CD4-positive, alpha-beta T cell (primary cell): ENCODE data around the gene NCOR2. TPM values are rescaled to one million over a fixed set of nuclear protein-coding genes. Genes with fewer than 3 reads are reported as not detected.

Experiments used
- ATAC-seq: fragments of 200-7000 bp; cut with Tn5 transposase; one replicate; pipeline ENCODE4 v1.10.0; 2022; ENCODE audit warnings: mild to moderate bottlenecking; ENCODE audit not compliant: poor library complexity
- CTCF ChIA-PET: fragments of 350-600 bp; sonication (Branson Sonifier 250); formaldehyde crosslinking; loops from one replicate; lab custom pipeline; 2021; ENCODE audit warnings: antibody characterized with exemption, inconsistent platforms; lab: Charles Lee
- POLR2A ChIA-PET: fragments of 350-600 bp; sonication (Branson Sonifier 250); formaldehyde crosslinking; loops from one replicate; lab custom pipeline; 2021; ENCODE audit warnings: antibody characterized with exemption, inconsistent platforms; lab: Charles Lee
- DNase-seq, 14 experiments: peaks; one replicate each; pipeline ENCODE4 v3.0.0-alpha.2; 2013 to 2020; ENCODE audit warnings: mixed read lengths in 2 of 14
- H3K27ac ChIP-seq, 2 donors: one replicate each; pipeline versions ENCODE4 v1.5.1 to v1.7.0; 2013; ENCODE audit warnings: low read length in 2 of 2, low read depth in 1 of 2, mild to moderate bottlenecking in 1 of 2
- H3K27me3 ChIP-seq, 2 experiments: 1 replicate in 1 of 2; 2 replicates in 1 of 2; pipeline versions ENCODE4 v1.6.1 to v1.7.0; 2013; ENCODE audit warnings: low read length in 2 of 2, control low read depth in 1 of 2, mild to moderate bottlenecking in 1 of 2, moderate library complexity in 1 of 2; ENCODE audit not compliant: insufficient read depth in 2 of 2, control insufficient read depth in 1 of 2
- H3K36me3 ChIP-seq: one replicate; pipeline ENCODE4 v1.6.1; 2013; ENCODE audit warnings: low read length, control low read depth; ENCODE audit not compliant: insufficient read depth
- H3K4me1 ChIP-seq: one replicate; pipeline ENCODE4 v1.6.1; 2013; ENCODE audit warnings: low read length, control low read depth; ENCODE audit not compliant: insufficient read depth
- H3K4me3 ChIP-seq: one replicate; pipeline ENCODE4 v1.5.1; 2013; ENCODE audit warnings: mild to moderate bottlenecking, low read length, moderate library complexity
- H3K9me3 ChIP-seq, 2 experiments: 1 replicate in 1 of 2; 2 replicates in 1 of 2; pipeline versions ENCODE4 v1.6.1 to v1.7.0; 2013; ENCODE audit warnings: low read length in 2 of 2, mild to moderate bottlenecking in 2 of 2, control low read depth in 1 of 2, moderate library complexity in 1 of 2; ENCODE audit not compliant: control insufficient read depth in 1 of 2, insufficient read depth in 1 of 2
- H3K27ac Mint-ChIP-seq: one replicate; pipeline ENCODE4 v1.8.0; 2020; ENCODE audit warnings: mixed read lengths
- H3K27me3 Mint-ChIP-seq: one replicate; pipeline ENCODE4 v1.8.0; 2021; ENCODE audit warnings: mixed read lengths
- H3K36me3 Mint-ChIP-seq: one replicate; pipeline ENCODE4 v1.8.0; 2021; ENCODE audit warnings: low read depth, mixed read lengths
- H3K4me1 Mint-ChIP-seq: one replicate; pipeline ENCODE4 v1.8.0; 2021; ENCODE audit warnings: low read depth, mixed read lengths
- H3K4me3 Mint-ChIP-seq: one replicate; pipeline ENCODE4 v1.8.0; 2020; ENCODE audit warnings: mild to moderate bottlenecking, mixed read lengths
- H3K9me3 Mint-ChIP-seq: one replicate; pipeline ENCODE4 v1.8.0; 2020; ENCODE audit warnings: mixed read lengths
- intact Hi-C, 2 experiments: fragments of 100-400 bp; cut with DNase I in 1 of 2; cut with micrococcal nuclease in 1 of 2; formaldehyde crosslinking; loops; one replicate each; pipeline versions ENCODE4 v1.15.1 to v1.9.0; 2023 to 2025; cut with DNase I, micrococcal nuclease
- total RNA-seq, 174 experiments: library from RNA in 2 of 174; stranded (reverse) in 2 of 174; gene quantifications; one replicate each; pipeline ENCODE4 v1.2.3 and lab custom pipeline; 2021 to 2026
- TF ChIP-seq, protein P1 (sequence below): fragments of 200-600 bp; IDR thresholded peaks from one replicate; pipeline ENCODE4 v1.8.0; 2022; ENCODE audit warnings: antibody characterized with exemption, mild to moderate bottlenecking

The NCOR2 gene
- total RNA-seq, 2 experiments from 2014 or later, result 133 to 140 TPM

DNA sequence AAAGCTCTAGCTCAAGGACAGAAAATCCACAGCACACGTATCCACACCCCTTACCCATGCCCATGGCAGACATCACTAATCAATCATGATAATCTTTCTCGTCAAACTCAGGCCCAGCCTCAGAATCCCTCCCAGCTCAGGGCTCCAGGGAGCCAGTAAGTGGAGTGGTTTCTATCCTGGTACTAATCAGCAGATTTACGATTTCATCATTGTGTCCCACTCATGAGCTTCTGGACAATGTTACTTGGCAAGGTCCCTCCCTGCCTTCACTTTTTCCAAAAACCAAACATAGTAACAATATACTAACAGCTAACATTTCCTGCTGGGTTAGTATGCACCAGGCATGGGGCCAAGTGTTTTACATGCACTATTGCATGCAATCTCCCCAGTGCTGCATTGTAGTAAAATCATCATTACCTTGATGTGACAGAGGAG, 45.8 kb upstream of the NCOR2 start:
- Histone ChIP-seq H3K4me3 (no peak overlapping the region), H3K27ac (no peak overlapping the region), H3K36me3 (no peaks in the 10 kb centered on the region), H3K4me1 (peaks cover 29% of the 10 kb centered on the region), H3K9me3 (peaks cover 0 to 18% of the 10 kb centered on the region in 2 experiments), H3K27me3 (no peaks in the 10 kb centered on the region)
- POLR2A ChIA-PET, result interaction anchor here (1.1 kb wide), 1 partner anchor 147 kb away, joined by 3 read pairs; no protein-coding TSS in a partner anchor
- no peak overlapping the region for H3K27ac Mint-ChIP-seq
- H3K27me3 Mint-ChIP-seq, result no peaks in the 10 kb centered on the region
- H3K4me1 Mint-ChIP-seq, result peaks cover 36% of the 10 kb centered on the region
- no peak overlapping the region for H3K4me3 Mint-ChIP-seq
- intact Hi-C loops, result loop anchor here in 1 of 2 experiments (5.0 kb wide), 1 partner anchor 154 kb away; no protein-coding TSS in a partner anchor
- CTCF ChIA-PET, result no interaction called here
- no peaks in the 10 kb centered on the region for H3K9me3 Mint-ChIP-seq
- TF ChIP-seq, protein P1, sequence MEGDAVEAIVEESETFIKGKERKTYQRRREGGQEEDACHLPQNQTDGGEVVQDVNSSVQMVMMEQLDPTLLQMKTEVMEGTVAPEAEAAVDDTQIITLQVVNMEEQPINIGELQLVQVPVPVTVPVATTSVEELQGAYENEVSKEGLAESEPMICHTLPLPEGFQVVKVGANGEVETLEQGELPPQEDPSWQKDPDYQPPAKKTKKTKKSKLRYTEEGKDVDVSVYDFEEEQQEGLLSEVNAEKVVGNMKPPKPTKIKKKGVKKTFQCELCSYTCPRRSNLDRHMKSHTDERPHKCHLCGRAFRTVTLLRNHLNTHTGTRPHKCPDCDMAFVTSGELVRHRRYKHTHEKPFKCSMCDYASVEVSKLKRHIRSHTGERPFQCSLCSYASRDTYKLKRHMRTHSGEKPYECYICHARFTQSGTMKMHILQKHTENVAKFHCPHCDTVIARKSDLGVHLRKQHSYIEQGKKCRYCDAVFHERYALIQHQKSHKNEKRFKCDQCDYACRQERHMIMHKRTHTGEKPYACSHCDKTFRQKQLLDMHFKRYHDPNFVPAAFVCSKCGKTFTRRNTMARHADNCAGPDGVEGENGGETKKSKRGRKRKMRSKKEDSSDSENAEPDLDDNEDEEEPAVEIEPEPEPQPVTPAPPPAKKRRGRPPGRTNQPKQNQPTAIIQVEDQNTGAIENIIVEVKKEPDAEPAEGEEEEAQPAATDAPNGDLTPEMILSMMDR, result no peak
- ATAC-seq (no peak), DNase-seq (no peak)
- H3K36me3 Mint-ChIP-seq, result no peaks in the 10 kb centered on the region

DNA sequence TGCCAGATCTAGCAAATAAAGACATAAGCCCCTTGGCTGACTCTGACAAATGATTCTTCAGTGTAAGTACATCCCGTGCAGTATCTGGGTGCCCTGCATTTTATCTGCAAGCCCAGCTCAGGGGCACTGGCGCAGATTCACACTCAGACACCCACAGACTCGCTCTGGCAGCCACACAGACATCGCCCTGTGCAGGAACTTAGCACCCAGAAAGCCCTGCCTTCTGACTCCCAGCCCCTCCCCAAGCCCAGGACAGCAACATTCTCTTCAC, 44.9 kb upstream of the NCOR2 start:
- H3K9me3 Mint-ChIP-seq, result no peaks in the 10 kb centered on the region
- peaks cover 44% of the 10 kb centered on the region for H3K4me1 Mint-ChIP-seq
- Histone ChIP-seq H3K27me3 (no peaks in the 10 kb centered on the region), H3K27ac (no peak overlapping the region), H3K4me3 (no peak overlapping the region), H3K9me3 (peaks cover 0 to 18% of the 10 kb centered on the region in 2 experiments), H3K36me3 (no peaks in the 10 kb centered on the region), H3K4me1 (peaks cover 37% of the 10 kb centered on the region)
- ChIA-PET CTCF (no interaction called here), POLR2A (no interaction called here)
- DNase-seq, result no peak
- no peak overlapping the region for H3K4me3 Mint-ChIP-seq
- TF ChIP-seq, protein P1, result no peak
- no peaks in the 10 kb centered on the region for H3K36me3 Mint-ChIP-seq
- intact Hi-C loops, result loop anchor here in 1 of 2 experiments (5.0 kb wide), 1 partner anchor 155 kb away; no protein-coding TSS in a partner anchor
- ATAC-seq, result no peak
- no peaks in the 10 kb centered on the region for H3K27me3 Mint-ChIP-seq
- H3K27ac Mint-ChIP-seq, result no peak overlapping the region

DNA sequence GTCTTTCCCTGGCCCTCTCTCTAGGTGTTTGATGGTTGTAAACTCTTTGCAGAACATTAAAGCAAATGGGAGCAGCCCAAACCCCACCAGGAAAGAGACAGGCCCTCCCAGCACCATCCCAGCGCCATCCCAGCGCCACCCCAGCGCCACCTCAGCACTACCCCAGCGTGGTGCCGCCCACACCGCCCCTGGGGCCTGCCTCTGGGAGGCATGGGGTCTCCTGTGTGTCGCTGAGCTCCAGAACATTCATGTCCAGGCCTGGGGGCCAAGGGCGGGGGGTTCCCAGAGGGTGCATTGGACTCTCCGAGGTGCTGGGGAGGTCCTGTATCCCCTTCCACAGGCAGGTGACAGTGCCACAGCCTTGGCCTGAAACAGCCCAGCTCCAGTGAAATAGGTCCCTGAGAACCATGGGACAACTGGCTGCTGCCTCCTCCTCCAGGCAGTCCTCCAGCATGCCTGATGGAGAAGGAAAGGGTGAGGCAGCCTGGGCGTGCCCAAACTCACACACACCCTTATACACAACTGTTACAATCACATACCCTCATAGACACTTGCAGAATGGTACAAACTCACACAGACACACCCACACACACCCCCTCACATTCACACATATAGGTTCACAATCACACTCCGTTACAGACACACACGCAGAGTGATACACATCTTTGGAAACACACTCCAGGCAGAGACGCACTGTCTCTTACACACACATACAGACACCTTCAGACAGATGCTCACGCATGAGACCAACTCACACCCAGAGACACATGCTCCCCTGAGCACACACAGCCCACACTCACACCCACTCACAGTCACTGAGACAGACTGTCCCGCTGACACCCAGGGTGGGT, 44.4 kb upstream of the NCOR2 start:
- no peak overlapping the region for H3K4me3 Mint-ChIP-seq
- peaks cover 39% of the 10 kb centered on the region for H3K4me1 ChIP-seq
- no peaks in the 10 kb centered on the region for H3K9me3 Mint-ChIP-seq
- no peak overlapping the region for H3K4me3 ChIP-seq
- H3K27ac Mint-ChIP-seq, result no peak overlapping the region
- DNase-seq (no peak), ATAC-seq (no peak)
- no peak overlapping the region for H3K27ac ChIP-seq
- ChIA-PET POLR2A (no interaction called here), CTCF (no interaction called here)
- intact Hi-C loops, result loop anchor here in 1 of 2 experiments (5.0 kb wide), 1 partner anchor 156 kb away; no protein-coding TSS in a partner anchor
- no peaks in the 10 kb centered on the region for H3K27me3 ChIP-seq
- H3K4me1 Mint-ChIP-seq, result peaks cover 46% of the 10 kb centered on the region
- TF ChIP-seq, protein P1, result no peak
- no peaks in the 10 kb centered on the region for H3K36me3 Mint-ChIP-seq
- no peaks in the 10 kb centered on the region for H3K27me3 Mint-ChIP-seq
- H3K36me3 ChIP-seq, result no peaks in the 10 kb centered on the region
- peaks cover 0 to 18% of the 10 kb centered on the region in 2 experiments for H3K9me3 ChIP-seq
